SK-N-SH (cell line): Measurements from ENCODE around the gene KCNJ5. TPM values are rescaled to one million over a fixed set of nuclear protein-coding genes. Genes with fewer than 3 reads are reported as not detected.

Experiments
- CTCF ChIA-PET: fragments of 300-600, 350-600 bp; formaldehyde crosslinking; extraction: SDS; loops from one replicate; lab custom pipeline; 2021; lab: Yijun Ruan, JAX
- POLR2A ChIA-PET: fragments of 350-600 bp; sonication (Branson Sonifier 250); formaldehyde crosslinking; extraction: SDS; loops from one replicate; lab custom pipeline; 2020; ENCODE audit warnings: antibody characterized with exemption, inconsistent platforms; lab: Yijun Ruan, JAX
- DNase-seq: peaks from one replicate; pipeline ENCODE4 v3.0.0; 2012
- H2AFZ ChIP-seq: fragments of 200-600 bp; sonication (generic); 2 replicates; pipeline ENCODE4 v1.8.1; 2016; ENCODE audit warnings: antibody characterized with exemption, mild to moderate bottlenecking, low read depth
- H3F3A ChIP-seq: fragments of 200-600 bp; sonication (generic); replicated peaks from 2 replicates; pipeline ENCODE3; 2016; ENCODE audit warnings: antibody characterized with exemption, mild to moderate bottlenecking; ENCODE audit not compliant: insufficient read depth
- H3K27ac ChIP-seq, 2 experiments: fragments of 200-500 bp in 1 of 2; fragments of 200-600 bp in 1 of 2; sonication (Bioruptor generic) in 1 of 2; sonication (generic), shearing (Covaris generic) in 1 of 2; 2 replicates each; pipeline versions ENCODE4 v1.5.1 to v1.6.1; 2014 to 2016; ENCODE audit warnings: low read depth in 2 of 2, inconsistent platforms in 1 of 2, low read length in 1 of 2, mild to moderate bottlenecking in 1 of 2, mixed read lengths in 1 of 2
- H3K27me3 ChIP-seq: fragments of 200-600 bp; sonication (generic), shearing (Covaris generic); 2 replicates; pipeline ENCODE4 v1.6.1; 2016; ENCODE audit warnings: mixed run types; ENCODE audit not compliant: insufficient read depth
- H3K36me3 ChIP-seq, 2 experiments: fragments of 200-500 bp in 1 of 2; fragments of 200-600 bp in 1 of 2; sonication (Bioruptor generic) in 1 of 2; sonication (generic) in 1 of 2; replicated peaks in 1 of 2; 2 replicates each; pipeline versions ENCODE3 to v1.5.1; 2014 to 2016; ENCODE audit warnings: low read length in 1 of 2, mild to moderate bottlenecking in 1 of 2; ENCODE audit not compliant: insufficient read depth in 2 of 2, control insufficient read depth in 1 of 2
- H3K4me1 ChIP-seq, 2 experiments: fragments of 200-500 bp in 1 of 2; fragments of 200-600 bp in 1 of 2; sonication (Bioruptor generic) in 1 of 2; sonication (generic), shearing (Covaris generic) in 1 of 2; 2 replicates each; pipeline versions ENCODE4 v1.5.1 to v1.6.1; 2014 to 2016; ENCODE audit warnings: low read depth in 1 of 2, low read length in 1 of 2, mixed run types in 1 of 2; ENCODE audit not compliant: insufficient read depth in 2 of 2, control insufficient read depth in 1 of 2
- H3K4me2 ChIP-seq: fragments of 200-600 bp; sonication (generic), shearing (Covaris generic); 2 replicates; pipeline ENCODE4 v1.6.1; 2017; ENCODE audit warnings: mixed run types
- H3K4me3 ChIP-seq, 2 experiments: fragments of 200-500 bp in 1 of 2; fragments of 200-600 bp in 1 of 2; sonication (Bioruptor generic) in 1 of 2; sonication (generic), shearing (Covaris generic) in 1 of 2; 2 replicates each; pipeline versions ENCODE4 v1.5.1 to v1.8.1; 2014 to 2016; ENCODE audit warnings: low read depth in 2 of 2, inconsistent platforms in 1 of 2, low read length in 1 of 2, mild to moderate bottlenecking in 1 of 2, mixed read lengths in 1 of 2, moderate library complexity in 1 of 2
- H3K79me2 ChIP-seq: fragments of 200-600 bp; sonication (generic); 2 replicates; pipeline ENCODE4 v1.8.1; 2017; ENCODE audit warnings: mild to moderate bottlenecking; ENCODE audit not compliant: insufficient read depth
- H3K9ac ChIP-seq: fragments of 200-600 bp; sonication (generic); 2 replicates; pipeline ENCODE4 v1.6.1; 2017; ENCODE audit warnings: mixed run types
- H3K9me2 ChIP-seq: fragments of 200-600 bp; sonication (generic); 2 replicates; pipeline ENCODE4 v1.6.1; 2017; ENCODE audit warnings: mixed run types
- H3K9me3 ChIP-seq: fragments of 200-600 bp; sonication (generic); 2 replicates; pipeline ENCODE4 v1.6.1; 2017; ENCODE audit warnings: mixed run types, mild to moderate bottlenecking, moderate library complexity
- H4K20me1 ChIP-seq: fragments of 200-600 bp; sonication (generic); 2 replicates; pipeline ENCODE4 v1.6.1; 2017; ENCODE audit warnings: mild to moderate bottlenecking, mixed run types; ENCODE audit not compliant: insufficient read depth
- CHD2 ChIP-seq: fragments of 150-350 bp; IDR thresholded peaks from 2 replicates; pipeline ENCODE4 v1.6.1; 2018; ENCODE audit warnings: low read length; ENCODE audit not compliant: partially characterized antibody
- CTCF ChIP-seq: fragments of 200-600 bp; sonication (generic); IDR thresholded peaks from 2 replicates; pipeline ENCODE4 v1.6.1; 2017; ENCODE audit warnings: antibody characterized with exemption, mild to moderate bottlenecking, moderate library complexity
- ELF1 ChIP-seq: IDR thresholded peaks from 2 replicates; pipeline ENCODE4 v1.4.0; 2012
- EP300 ChIP-seq, 2 experiments: IDR thresholded peaks; 2 replicates each; pipeline versions ENCODE4 v1.4.0 to v1.6.1; 2012; ENCODE audit warnings: borderline replicate concordance in 1 of 2, low read depth in 1 of 2, low read length in 1 of 2
- FOXJ3 ChIP-seq: sonication (generic); formaldehyde crosslinking; IDR thresholded peaks from 2 replicates; pipeline ENCODE4 v1.5.1; 2020; ENCODE audit warnings: mild to moderate bottlenecking, missing genetic modification reagents
- FOXM1 ChIP-seq: IDR thresholded peaks from 2 replicates; pipeline ENCODE4 v1.4.0; 2012; ENCODE audit warnings: low read depth, mild to moderate bottlenecking
- GABPA ChIP-seq: IDR thresholded peaks from 2 replicates; pipeline ENCODE4 v1.4.0; 2012; ENCODE audit warnings: low read depth, mild to moderate bottlenecking
- MXI1 ChIP-seq: IDR thresholded peaks from 2 replicates; pipeline ENCODE4 v1.6.1; 2012; ENCODE audit warnings: mild to moderate bottlenecking, low read depth, low read length, improper control_type of control experiment
- NRF1 ChIP-seq: IDR thresholded peaks from 2 replicates; pipeline ENCODE4 v1.6.1; 2012; ENCODE audit warnings: low read depth, mild to moderate bottlenecking, low read length
- POLR2AphosphoS5 ChIP-seq: IDR thresholded peaks from 2 replicates; pipeline ENCODE4 v1.6.1; 2012; ENCODE audit warnings: low read depth, low read length
- RAD21 ChIP-seq: IDR thresholded peaks from 2 replicates; pipeline ENCODE4 v1.6.1; 2012; ENCODE audit warnings: mild to moderate bottlenecking, low read length
- RCOR1 ChIP-seq: fragments of 150-350 bp; IDR thresholded peaks from 2 replicates; pipeline ENCODE4 v1.6.1; 2017; ENCODE audit warnings: antibody characterized with exemption, low read length
- SMC3 ChIP-seq: IDR thresholded peaks from 2 replicates; pipeline ENCODE4 v1.6.1; 2012; ENCODE audit warnings: low read depth, low read length, improper control_type of control experiment
- TAF1 ChIP-seq: IDR thresholded peaks from 2 replicates; pipeline ENCODE4 v1.6.1; 2012; ENCODE audit warnings: low read depth, mild to moderate bottlenecking, low read length, moderate library complexity, borderline replicate concordance
- TEAD4 ChIP-seq: IDR thresholded peaks from 2 replicates; pipeline ENCODE4 v1.4.0; 2012; ENCODE audit warnings: mild to moderate bottlenecking, borderline replicate concordance; ENCODE audit not compliant: insufficient read depth
- WGBS: methylation state at CpG from one replicate; pipeline ENCODE4 v1.1.6; 2017; ENCODE audit warnings: low lambda C conversion rate; 5-methylcytosine and 5-hydroxymethylcytosine counted together
- polyA plus RNA-seq, 3 experiments: library from polyadenylated mRNA; depleted of rRNA; stranded (reverse); fragments of >200 nt; gene quantifications; 2 replicates each; pipeline ENCODE4 v1.2.3, GENCODE V29; 2012
- TF ChIP-seq, protein P1 (sequence below): IDR thresholded peaks from 2 replicates; pipeline ENCODE4 v1.6.1; 2012; ENCODE audit warnings: mild to moderate bottlenecking, low read depth, low read length, moderate library complexity
- TF ChIP-seq, protein P2 (sequence below): IDR thresholded peaks from 2 replicates; pipeline ENCODE4 v1.4.0; 2012; ENCODE audit warnings: low read depth

KCNJ5 gene
- polyA plus RNA-seq, 1 of the 3 experiments (the other 2 are of a cell fraction), result 0.03 TPM

GRCh38 chr11:128881221-128881620, 9.9 kb upstream of the KCNJ5 start:
- no peak overlapping the region for H3K4me2 ChIP-seq
- H3K4me1 ChIP-seq, result no peaks in the 10 kb centered on the region; a peak in 1 of 4 replicates
- no peak overlapping the region for H3K4me3 ChIP-seq
- no peak for DNase-seq
- H3K27me3 ChIP-seq, result peaks cover 6% of the 10 kb centered on the region; the same call in 1 of the 2 replicates
- no peak for TF ChIP-seq RCOR1
- no peak for TF ChIP-seq GABPA
- no peak for TF ChIP-seq CHD2
- TF ChIP-seq EP300 (IDR thresholded peaks at IDR 0.05; ENCODE audit: borderline replicate concordance in 1 of 2, low read depth in 1 of 2, low read length in 1 of 2), result no peak
- no peak for TF ChIP-seq ELF1
- TF ChIP-seq RAD21, result no peak
- TF ChIP-seq TAF1, result no peak
- no peak for TF ChIP-seq FOXM1
- TF ChIP-seq, protein P1, sequence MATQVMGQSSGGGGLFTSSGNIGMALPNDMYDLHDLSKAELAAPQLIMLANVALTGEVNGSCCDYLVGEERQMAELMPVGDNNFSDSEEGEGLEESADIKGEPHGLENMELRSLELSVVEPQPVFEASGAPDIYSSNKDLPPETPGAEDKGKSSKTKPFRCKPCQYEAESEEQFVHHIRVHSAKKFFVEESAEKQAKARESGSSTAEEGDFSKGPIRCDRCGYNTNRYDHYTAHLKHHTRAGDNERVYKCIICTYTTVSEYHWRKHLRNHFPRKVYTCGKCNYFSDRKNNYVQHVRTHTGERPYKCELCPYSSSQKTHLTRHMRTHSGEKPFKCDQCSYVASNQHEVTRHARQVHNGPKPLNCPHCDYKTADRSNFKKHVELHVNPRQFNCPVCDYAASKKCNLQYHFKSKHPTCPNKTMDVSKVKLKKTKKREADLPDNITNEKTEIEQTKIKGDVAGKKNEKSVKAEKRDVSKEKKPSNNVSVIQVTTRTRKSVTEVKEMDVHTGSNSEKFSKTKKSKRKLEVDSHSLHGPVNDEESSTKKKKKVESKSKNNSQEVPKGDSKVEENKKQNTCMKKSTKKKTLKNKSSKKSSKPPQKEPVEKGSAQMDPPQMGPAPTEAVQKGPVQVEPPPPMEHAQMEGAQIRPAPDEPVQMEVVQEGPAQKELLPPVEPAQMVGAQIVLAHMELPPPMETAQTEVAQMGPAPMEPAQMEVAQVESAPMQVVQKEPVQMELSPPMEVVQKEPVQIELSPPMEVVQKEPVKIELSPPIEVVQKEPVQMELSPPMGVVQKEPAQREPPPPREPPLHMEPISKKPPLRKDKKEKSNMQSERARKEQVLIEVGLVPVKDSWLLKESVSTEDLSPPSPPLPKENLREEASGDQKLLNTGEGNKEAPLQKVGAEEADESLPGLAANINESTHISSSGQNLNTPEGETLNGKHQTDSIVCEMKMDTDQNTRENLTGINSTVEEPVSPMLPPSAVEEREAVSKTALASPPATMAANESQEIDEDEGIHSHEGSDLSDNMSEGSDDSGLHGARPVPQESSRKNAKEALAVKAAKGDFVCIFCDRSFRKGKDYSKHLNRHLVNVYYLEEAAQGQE, result no peak
- no peak for TF ChIP-seq FOXJ3 (CRISPR knock-in tag)
- TF ChIP-seq, protein P2, sequence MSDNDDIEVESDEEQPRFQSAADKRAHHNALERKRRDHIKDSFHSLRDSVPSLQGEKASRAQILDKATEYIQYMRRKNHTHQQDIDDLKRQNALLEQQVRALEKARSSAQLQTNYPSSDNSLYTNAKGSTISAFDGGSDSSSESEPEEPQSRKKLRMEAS, result no peak
- no peak for TF ChIP-seq MXI1
- TF ChIP-seq NRF1, result no peak
- no peak for TF ChIP-seq CTCF
- no peak for TF ChIP-seq TEAD4
- no peak for TF ChIP-seq POLR2AphosphoS5
- TF ChIP-seq SMC3, result no peak
- H3K9me2 ChIP-seq, result no peaks in the 10 kb centered on the region
- H3K27ac ChIP-seq, result no peak overlapping the region
- H2AFZ ChIP-seq, result no peak overlapping the region
- CTCF ChIA-PET, result interaction anchor here (1.0 to 4.9 kb wide), 5 partner anchors 9 to 451 kb away, joined by 3 to 61 read pairs (median 5); no protein-coding TSS in a partner anchor
- WGBS, result 71% methylated on average over 8 of the region's 8 CpGs
- H3K9me3 ChIP-seq, result no peaks in the 10 kb centered on the region
- H4K20me1 ChIP-seq, result no peaks in the 10 kb centered on the region
- POLR2A ChIA-PET, result no interaction called here
- H3K36me3 ChIP-seq, result no peaks in the 10 kb centered on the region
- H3K79me2 ChIP-seq, result no peaks in the 10 kb centered on the region
- H3K9ac ChIP-seq, result no peak overlapping the region
- H3F3A ChIP-seq, result no peaks in the 10 kb centered on the region
